Measurements from ENCODE around the gene RUFY1.
"Not testable (repeated sequence)": the region's sequence is repeated elsewhere in the genome, so short reads cannot be mapped to it uniquely, and the experiment has no call there.

The RUFY1 gene

GRCh38 chr5:179550511-179551342 is at the start of gene RUFY1:
RUFY1 (plus strand) TSS chr5:179550554; CDS start chr5:179550570, 16 bp downstream.
- no peak for DNase-seq

- DNase-seq: not testable (repeated sequence)
Observed at GRCh38 chr5:179501997-179502396, 48.4 kb upstream of the RUFY1 start.

GRCh38 chr5:179502420-179502819 is 47.9 kb upstream of the RUFY1 start:
- not testable (repeated sequence) for DNase-seq

- DNase-seq: no peak
Observed at GRCh38 chr5:179504191-179504590, 46.2 kb upstream of the RUFY1 start.

GRCh38 chr5:179504600-179505396 is 45.6 kb upstream of the RUFY1 start:
- no peak for DNase-seq

- no peak for DNase-seq
Observed at GRCh38 chr5:179505636-179506261, 44.6 kb upstream of the RUFY1 start.

- no peak for DNase-seq
Observed at GRCh38 chr5:179509239-179509638, 41.1 kb upstream of the RUFY1 start.

GRCh38 chr5:179509845-179510244 is 40.5 kb upstream of the RUFY1 start:
- no peak for DNase-seq

GRCh38 chr5:179512452-179513000 is 37.8 kb upstream of the RUFY1 start:
- DNase-seq: no peak

- DNase-seq: not testable (repeated sequence)
Observed at GRCh38 chr5:179515501-179515900, 34.9 kb upstream of the RUFY1 start.

GRCh38 chr5:179516221-179516620 is 34.1 kb upstream of the RUFY1 start:
- DNase-seq: no peak

- not testable (repeated sequence) for DNase-seq
Observed at GRCh38 chr5:179517746-179518145, 32.6 kb upstream of the RUFY1 start.

- not testable (repeated sequence) for DNase-seq
Observed at GRCh38 chr5:179518369-179518768, 32.0 kb upstream of the RUFY1 start.

GRCh38 chr5:179519416-179520070 is 30.8 kb upstream of the RUFY1 start:
- DNase-seq: not testable (repeated sequence)

GRCh38 chr5:179522107-179522506 is 28.2 kb upstream of the RUFY1 start:
- not testable (repeated sequence) for DNase-seq

GRCh38 chr5:179526978-179527377 is 23.4 kb upstream of the RUFY1 start:
- no peak for DNase-seq

GRCh38 chr5:179530069-179530998 is 20.0 kb upstream of the RUFY1 start:
- no peak for DNase-seq

GRCh38 chr5:179533024-179533423 is 17.3 kb upstream of the RUFY1 start:
- DNase-seq: no peak

- no peak for DNase-seq
Observed at GRCh38 chr5:179533907-179534306, 16.4 kb upstream of the RUFY1 start.

- no peak for DNase-seq
Observed at GRCh38 chr5:179534431-179534830, 15.9 kb upstream of the RUFY1 start.

- DNase-seq: no peak
Observed at GRCh38 chr5:179536676-179537075, 13.7 kb upstream of the RUFY1 start.

All from SHP77 treated with DMSO at 0.1 percent for 48 hours (cell line).